Hepatocyte (in vitro differentiated cells): ENCODE results near the gene TESMIN. TPM values are rescaled to one million over a fixed set of nuclear protein-coding genes. Genes with fewer than 3 reads are reported as not detected.

Experiments
- DNase-seq: peaks from one replicate; pipeline ENCODE4 v3.0.0-alpha.2; 2016; ENCODE audit warnings: low spot score
- H2AFZ ChIP-seq: fragments of 200-600 bp; sonication (generic); 2 replicates; pipeline ENCODE4 v1.6.0; 2016; ENCODE audit warnings: antibody characterized with exemption, mild to moderate bottlenecking
- H3K27ac ChIP-seq: fragments of 200-600 bp; sonication (generic); 2 replicates; pipeline ENCODE4 v1.5.1; 2016; ENCODE audit warnings: mild to moderate bottlenecking
- H3K27me3 ChIP-seq: fragments of 200-600 bp; sonication (generic); 2 replicates; pipeline ENCODE4 v1.6.1; 2016
- H3K36me3 ChIP-seq: fragments of 200-600 bp; sonication (generic); replicated peaks from 2 replicates; pipeline ENCODE4 v1.5.1; 2016; ENCODE audit warnings: low read depth; ENCODE audit not compliant: insufficient read depth
- H3K4me1 ChIP-seq: fragments of 200-600 bp; sonication (generic); 2 replicates; pipeline ENCODE4 v1.5.1; 2016; ENCODE audit warnings: mild to moderate bottlenecking, moderate library complexity; ENCODE audit not compliant: insufficient read depth
- H3K4me2 ChIP-seq: fragments of 200-600 bp; sonication (generic); 2 replicates; pipeline ENCODE4 v1.6.0; 2016
- H3K4me3 ChIP-seq: fragments of 200-600 bp; sonication (generic); 2 replicates; pipeline ENCODE4 v1.5.1; 2016; ENCODE audit warnings: mild to moderate bottlenecking
- H3K79me2 ChIP-seq: fragments of 200-600 bp; sonication (generic); 2 replicates; pipeline ENCODE4 v1.6.0; 2017; ENCODE audit warnings: mild to moderate bottlenecking
- H3K9me2 ChIP-seq: fragments of 200-600 bp; sonication (generic); replicated peaks from 2 replicates; pipeline ENCODE4 v1.6.0; 2017; ENCODE audit warnings: mild to moderate bottlenecking; ENCODE audit not compliant: insufficient read depth
- H3K9me3 ChIP-seq: fragments of 200-600 bp; sonication (generic); 2 replicates; pipeline ENCODE4 v1.5.1; 2016; ENCODE audit warnings: low read depth, mild to moderate bottlenecking
- H4K20me1 ChIP-seq: fragments of 200-600 bp; sonication (generic); 2 replicates; pipeline ENCODE4 v1.6.0; 2016; ENCODE audit warnings: mild to moderate bottlenecking; ENCODE audit not compliant: insufficient read depth, poor library complexity, severe bottlenecking
- CTCF ChIP-seq: fragments of 200-600 bp; sonication (generic); IDR thresholded peaks from 2 replicates; pipeline ENCODE4 v1.5.1; 2016; ENCODE audit warnings: antibody characterized with exemption, mild to moderate bottlenecking; ENCODE audit not compliant: poor library complexity
- EZH2 ChIP-seq: fragments of 200-600 bp; sonication (generic); IDR thresholded peaks from 2 replicates; pipeline ENCODE4 v1.6.1; 2016; ENCODE audit warnings: antibody characterized with exemption, mild to moderate bottlenecking, borderline replicate concordance
- EZH2phosphoT487 ChIP-seq: fragments of 200-600 bp; sonication (generic); IDR thresholded peaks from one replicate; pipeline ENCODE4 v1.6.1; 2018; ENCODE audit warnings: antibody characterized with exemption, mild to moderate bottlenecking, low read depth, moderate library complexity; ENCODE audit not compliant: unreplicated experiment, severe bottlenecking
- WGBS: methylation state at CpG from one replicate; pipeline ENCODE4 v1.1.6; 2016; ENCODE audit warnings: low lambda C conversion rate; ENCODE audit errors: missing lambda C conversion rate; 5-methylcytosine and 5-hydroxymethylcytosine counted together
- polyA plus RNA-seq: library from polyadenylated mRNA; unstranded; fragments of >200 nt; fragmentation: Nextera tagmentation; extraction: Ambion mirVana; gene quantifications from 2 replicates; pipeline ENCODE4 v1.2.1, GENCODE V29; 2016
- total RNA-seq: library from RNA; depleted of rRNA; stranded (reverse); fragments of >200 nt; gene quantifications from 2 replicates; pipeline ENCODE4 v1.2.3, GENCODE V29; 2014

Gene TESMIN
- total and polyA plus RNA-seq, 2 experiments from 2014 or later = 1.5 to 6.7 TPM

DNA sequence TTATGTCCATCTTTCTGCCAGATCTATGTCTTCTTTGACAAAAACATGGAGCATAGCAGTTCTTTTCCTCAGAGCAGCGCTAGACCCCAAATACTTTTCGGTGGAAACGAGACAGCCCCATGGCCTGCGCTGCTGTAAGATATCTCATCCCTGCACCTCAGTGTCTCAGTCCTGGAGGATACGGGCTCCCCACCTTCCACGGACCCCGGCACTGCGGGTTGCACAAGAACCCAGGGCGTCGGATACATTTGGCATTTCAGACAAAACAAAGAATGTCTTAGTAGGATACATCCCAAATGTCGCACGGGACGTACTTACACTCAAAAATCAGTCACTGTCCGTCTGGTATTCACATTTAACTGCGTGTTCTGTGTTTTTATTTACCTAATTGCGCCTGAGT lies 76.9 kb downstream of the TESMIN start:
- Histone ChIP-seq H3K79me2 (no peaks in the 10 kb centered on the region), H3K9me2 (no peaks in the 10 kb centered on the region), H4K20me1 (no peaks in the 10 kb centered on the region), H3K4me3 (no peak overlapping the region), H3K4me1 (no peaks in the 10 kb centered on the region), H3K27me3 (no peaks in the 10 kb centered on the region), H3K9me3 (no peaks in the 10 kb centered on the region), H3K36me3 (no peaks in the 10 kb centered on the region), H2AFZ (no peak overlapping the region), H3K27ac (no peak overlapping the region), H3K4me2 (no peak overlapping the region)
- DNase-seq = no peak
- WGBS = 96% methylated on average over 16 of the region's 16 CpGs
- TF ChIP-seq EZH2 (no peak), CTCF (no peak), EZH2phosphoT487 (no peak)

- 90% methylated on average over 11 of the region's 11 CpGs for WGBS
- DNase-seq = no peak
- H3K4me3 ChIP-seq = no peak overlapping the region
- no peaks in the 10 kb centered on the region for H3K9me2 ChIP-seq
- H3K79me2 ChIP-seq = no peaks in the 10 kb centered on the region
- H3K9me3 ChIP-seq = no peaks in the 10 kb centered on the region
- no peak overlapping the region for H3K27ac ChIP-seq
- H3K36me3 ChIP-seq = no peaks in the 10 kb centered on the region
- H3K4me2 ChIP-seq = no peak overlapping the region
- no peak overlapping the region for H2AFZ ChIP-seq
- H3K4me1 ChIP-seq = no peaks in the 10 kb centered on the region
- no peaks in the 10 kb centered on the region for H4K20me1 ChIP-seq
- TF ChIP-seq CTCF (no peak), EZH2phosphoT487 (no peak), EZH2 (no peak)
- no peaks in the 10 kb centered on the region for H3K27me3 ChIP-seq
Measured at GRCh38 chr11:68673991-68674390, 77.3 kb downstream of the TESMIN start.

- no peak for TF ChIP-seq CTCF
- TF ChIP-seq EZH2phosphoT487 = no peak
- no peak for TF ChIP-seq EZH2
- Histone ChIP-seq H4K20me1 (no peaks in the 10 kb centered on the region), H3K27me3 (no peaks in the 10 kb centered on the region), H3K9me2 (no peaks in the 10 kb centered on the region), H3K4me3 (no peak overlapping the region), H3K79me2 (no peaks in the 10 kb centered on the region), H2AFZ (no peak overlapping the region), H3K36me3 (no peaks in the 10 kb centered on the region), H3K27ac (no peak overlapping the region), H3K4me2 (no peak overlapping the region), H3K4me1 (no peaks in the 10 kb centered on the region), H3K9me3 (no peaks in the 10 kb centered on the region)
- WGBS = 92% methylated on average over 6 of the region's 6 CpGs
- no peak for DNase-seq
Measured at GRCh38 chr11:68673306-68673945, 77.9 kb downstream of the TESMIN start.
